ENCODE measurements around the gene ADGRV1. TPM values are rescaled to one million over a fixed set of nuclear protein-coding genes. Genes with fewer than 3 reads are reported as not detected.
A peak's percentile ranks its signal among the peaks of the same experiment; 100 is the strongest.

ADGRV1 gene
- total and polyA plus RNA-seq, 12 donors, result 129 to 2,577 (median 695) TPM

GRCh38 chr5:90983711-90984124 is 425.1 kb downstream of the ADGRV1 start:
- DNase-seq, result no peak
- peak overlapping the region; percentile 56 to 91 (median 68) for H3K27ac ChIP-seq
- no peak overlapping the region for H3K4me3 ChIP-seq
- intact Hi-C loops (cut with DNase I), result no loop called here
- H3K9me3 ChIP-seq (replicated peaks in 1 of 3), result no peaks in the 10 kb centered on the region
- TF ChIP-seq CTCF (IDR thresholded peaks at IDR 0.05), result no peak
- no peak for TF ChIP-seq POLR2A (IDR thresholded peaks at IDR 0.05)
- H3K4me1 ChIP-seq (replicated peaks in 1 of 2), result peaks cover 27 to 39% of the 10 kb centered on the region in 2 donors
- no peaks in the 10 kb centered on the region for H3K27me3 ChIP-seq
- H3K36me3 ChIP-seq (replicated peaks in 1 of 2), result no peaks in the 10 kb centered on the region

DNA sequence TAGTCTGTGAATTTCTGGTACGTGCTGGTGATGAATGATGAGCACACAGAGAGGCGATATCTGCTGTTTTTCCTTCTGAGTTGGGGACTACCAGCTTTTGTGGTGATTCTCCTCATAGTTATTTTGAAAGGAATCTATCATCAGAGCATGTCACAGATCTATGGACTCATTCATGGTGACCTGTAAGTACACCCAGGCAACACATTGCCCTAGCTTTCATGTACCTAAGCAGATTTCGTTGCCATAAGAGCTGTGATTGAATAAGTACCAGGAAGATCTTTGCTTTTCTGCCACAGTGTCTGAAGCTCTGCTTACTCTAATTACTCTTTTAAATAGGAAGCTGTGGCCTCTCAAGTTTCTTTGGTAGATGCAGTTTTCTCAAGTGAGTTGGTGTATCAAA is 426.7 kb downstream of the ADGRV1 start:
- 84 to 93% (median 85%) methylated on average over 3 of the region's 3 CpGs for WGBS, 4 donors
- TF ChIP-seq CTCF (IDR thresholded peaks at IDR 0.05) (no peak), POLR2A (IDR thresholded peaks at IDR 0.05) (no peak)
- H3K27ac ChIP-seq, result peak overlapping the region in 2 of 5 donors; percentile 89 to 91
- no peaks in the 10 kb centered on the region for H3K9me3 ChIP-seq (replicated peaks in 1 of 3)
- H3K27me3 ChIP-seq, result no peaks in the 10 kb centered on the region
- H3K36me3 ChIP-seq (replicated peaks in 1 of 2), result no peaks in the 10 kb centered on the region
- DNase-seq, result no peak
- intact Hi-C loops (cut with DNase I), result no loop called here
- H3K4me1 ChIP-seq (replicated peaks in 1 of 2), result peaks cover 27 to 39% of the 10 kb centered on the region in 2 donors
- no peak overlapping the region for H3K4me3 ChIP-seq

DNA sequence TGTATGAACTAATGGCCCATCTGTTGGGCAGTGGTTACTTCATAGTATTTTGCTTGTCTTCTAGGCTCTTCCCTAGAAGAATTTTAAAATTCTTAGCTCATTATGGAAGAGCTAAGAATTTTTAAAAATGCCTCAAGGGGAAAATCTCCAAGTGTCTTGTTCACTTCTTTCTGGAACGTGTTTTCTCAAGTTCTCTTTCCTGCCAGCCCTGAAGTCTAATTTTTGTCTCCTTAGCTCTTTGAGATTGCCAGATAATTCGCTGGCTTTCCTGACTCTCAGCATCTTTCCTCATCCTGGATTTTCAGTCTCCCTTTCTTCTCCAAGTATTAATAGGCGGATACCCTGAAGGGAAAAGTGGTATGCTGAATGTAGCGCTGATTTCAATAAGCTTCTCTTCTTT is 429.1 kb downstream of the ADGRV1 start:
- H3K9me3 ChIP-seq (replicated peaks in 1 of 3), result no peaks in the 10 kb centered on the region
- intact Hi-C loops (cut with DNase I), result no loop called here
- WGBS, 4 donors, result 89 to 95% (median 94%) methylated on average over 4 of the region's 4 CpGs
- DNase-seq, result no peak
- no peak overlapping the region for H3K27ac ChIP-seq
- no peaks in the 10 kb centered on the region for H3K27me3 ChIP-seq
- TF ChIP-seq CTCF (IDR thresholded peaks at IDR 0.05), result no peak
- TF ChIP-seq POLR2A (IDR thresholded peaks at IDR 0.05), result no peak
- H3K4me1 ChIP-seq (replicated peaks in 1 of 2), result peaks cover 16 to 26% of the 10 kb centered on the region in 2 donors
- no peak overlapping the region for H3K4me3 ChIP-seq
- no peaks in the 10 kb centered on the region for H3K36me3 ChIP-seq (replicated peaks in 1 of 2)

DNA sequence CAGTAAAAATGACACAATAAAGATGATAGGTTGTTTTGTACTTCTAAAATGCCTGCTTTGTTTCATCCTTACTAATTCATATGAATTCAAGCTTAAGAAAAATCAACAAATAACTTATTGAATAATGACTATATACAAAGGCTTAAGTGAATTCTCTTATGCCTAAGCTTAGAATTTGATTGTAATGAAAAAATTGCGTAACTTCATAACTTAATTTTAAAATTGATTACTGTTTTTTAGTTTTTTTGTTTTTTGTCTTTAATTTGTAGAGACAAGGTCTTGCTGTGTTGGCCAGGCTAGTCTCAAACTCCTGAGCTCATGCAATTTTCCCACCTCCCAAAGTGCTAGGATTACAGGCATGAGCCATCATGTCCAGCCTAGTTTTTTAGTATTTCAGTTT is 432.6 kb downstream of the ADGRV1 start:
- Histone ChIP-seq H3K4me1 (replicated peaks in 1 of 2) (peaks cover 8 to 10% of the 10 kb centered on the region in 2 donors), H3K4me3 (no peak overlapping the region), H3K27ac (peak overlapping the region in 1 of 5 donors; percentile 5), H3K36me3 (replicated peaks in 1 of 2) (no peaks in the 10 kb centered on the region), H3K27me3 (no peaks in the 10 kb centered on the region), H3K9me3 (replicated peaks in 1 of 3) (no peaks in the 10 kb centered on the region)
- DNase-seq, result no peak
- no peak for TF ChIP-seq POLR2A (IDR thresholded peaks at IDR 0.05)
- TF ChIP-seq CTCF (IDR thresholded peaks at IDR 0.05), result no peak
- intact Hi-C loops (cut with DNase I), result no loop called here
- WGBS, 4 donors, result 91 to 99% (median 94%) methylated on average over 1 of the region's 1 CpG
